Upper lobe of left lung (tissue), 4 donors: ENCODE measurements around the gene RIMBP2.

Source experiments
- EP300 ChIP-seq, 4 donors: sonication (generic); formaldehyde crosslinking; IDR thresholded peaks; one replicate each; pipeline ENCODE4 v1.5.1; 2017; ENCODE audit warnings: antibody characterized with exemption in 4 of 4, control low read depth in 2 of 4
- POLR2A ChIP-seq, 4 donors: fragments of 450-650 bp; IDR thresholded peaks; one replicate each; pipeline ENCODE4 v1.5.1; 2016 to 2017; ENCODE audit warnings: antibody characterized with exemption in 4 of 4, mild to moderate bottlenecking in 2 of 4
- TF ChIP-seq, protein P1 (sequence below), 6 experiments: fragments of 450-650 bp in 4 of 6; fragments of 200-600 bp in 2 of 6; sonication (generic) in 2 of 6; IDR thresholded peaks; one replicate each; pipeline ENCODE4 v1.5.1; 2016 to 2019; ENCODE audit warnings: antibody characterized with exemption in 6 of 6

DNA sequence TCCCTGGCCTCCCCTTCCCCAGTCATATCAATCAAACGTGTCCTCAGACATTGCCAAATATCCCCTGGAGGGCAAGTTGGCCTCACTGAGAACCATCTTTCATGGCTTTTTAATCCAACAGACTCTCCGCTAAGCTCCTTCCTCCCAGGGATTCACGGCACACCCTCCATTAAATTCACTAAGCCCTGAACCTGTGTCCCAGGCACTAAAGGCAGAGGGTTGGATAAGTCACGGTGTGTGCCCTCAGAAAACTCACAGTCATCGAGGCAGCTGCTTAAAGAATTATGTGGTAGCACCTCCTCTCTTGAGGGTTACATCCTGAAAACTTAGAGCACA, 211.3 kb downstream of the RIMBP2 start:
- no peak for TF ChIP-seq EP300 (IDR thresholded peaks at IDR 0.05)
- TF ChIP-seq, protein P1, sequence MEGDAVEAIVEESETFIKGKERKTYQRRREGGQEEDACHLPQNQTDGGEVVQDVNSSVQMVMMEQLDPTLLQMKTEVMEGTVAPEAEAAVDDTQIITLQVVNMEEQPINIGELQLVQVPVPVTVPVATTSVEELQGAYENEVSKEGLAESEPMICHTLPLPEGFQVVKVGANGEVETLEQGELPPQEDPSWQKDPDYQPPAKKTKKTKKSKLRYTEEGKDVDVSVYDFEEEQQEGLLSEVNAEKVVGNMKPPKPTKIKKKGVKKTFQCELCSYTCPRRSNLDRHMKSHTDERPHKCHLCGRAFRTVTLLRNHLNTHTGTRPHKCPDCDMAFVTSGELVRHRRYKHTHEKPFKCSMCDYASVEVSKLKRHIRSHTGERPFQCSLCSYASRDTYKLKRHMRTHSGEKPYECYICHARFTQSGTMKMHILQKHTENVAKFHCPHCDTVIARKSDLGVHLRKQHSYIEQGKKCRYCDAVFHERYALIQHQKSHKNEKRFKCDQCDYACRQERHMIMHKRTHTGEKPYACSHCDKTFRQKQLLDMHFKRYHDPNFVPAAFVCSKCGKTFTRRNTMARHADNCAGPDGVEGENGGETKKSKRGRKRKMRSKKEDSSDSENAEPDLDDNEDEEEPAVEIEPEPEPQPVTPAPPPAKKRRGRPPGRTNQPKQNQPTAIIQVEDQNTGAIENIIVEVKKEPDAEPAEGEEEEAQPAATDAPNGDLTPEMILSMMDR (IDR thresholded peaks at IDR 0.05), result no peak
- TF ChIP-seq POLR2A (IDR thresholded peaks at IDR 0.05), result no peak
